ENCODE results near the gene EIF4H.

EIF4H gene

DNA sequence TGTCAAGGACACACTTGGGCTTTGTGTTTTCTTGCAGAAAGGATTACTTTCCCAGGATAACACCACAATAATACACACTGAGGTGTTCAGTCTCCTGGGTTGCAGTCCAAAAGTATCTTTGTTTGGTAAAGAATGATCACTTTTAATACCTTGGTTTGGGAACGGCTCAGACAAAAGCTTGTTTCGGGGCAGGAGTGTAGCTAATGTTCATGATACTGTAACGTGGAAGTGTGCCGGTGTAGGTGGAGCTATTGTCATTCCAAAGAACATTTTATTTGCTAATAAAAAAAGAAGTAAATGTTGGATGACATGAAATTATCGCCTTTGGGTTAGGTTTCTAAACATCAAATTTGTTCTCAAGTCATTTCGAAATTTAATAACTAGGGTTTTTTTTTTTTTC lies 1.2 kb downstream of the EIF4H start:
- TF ChIP-seq, protein P1, sequence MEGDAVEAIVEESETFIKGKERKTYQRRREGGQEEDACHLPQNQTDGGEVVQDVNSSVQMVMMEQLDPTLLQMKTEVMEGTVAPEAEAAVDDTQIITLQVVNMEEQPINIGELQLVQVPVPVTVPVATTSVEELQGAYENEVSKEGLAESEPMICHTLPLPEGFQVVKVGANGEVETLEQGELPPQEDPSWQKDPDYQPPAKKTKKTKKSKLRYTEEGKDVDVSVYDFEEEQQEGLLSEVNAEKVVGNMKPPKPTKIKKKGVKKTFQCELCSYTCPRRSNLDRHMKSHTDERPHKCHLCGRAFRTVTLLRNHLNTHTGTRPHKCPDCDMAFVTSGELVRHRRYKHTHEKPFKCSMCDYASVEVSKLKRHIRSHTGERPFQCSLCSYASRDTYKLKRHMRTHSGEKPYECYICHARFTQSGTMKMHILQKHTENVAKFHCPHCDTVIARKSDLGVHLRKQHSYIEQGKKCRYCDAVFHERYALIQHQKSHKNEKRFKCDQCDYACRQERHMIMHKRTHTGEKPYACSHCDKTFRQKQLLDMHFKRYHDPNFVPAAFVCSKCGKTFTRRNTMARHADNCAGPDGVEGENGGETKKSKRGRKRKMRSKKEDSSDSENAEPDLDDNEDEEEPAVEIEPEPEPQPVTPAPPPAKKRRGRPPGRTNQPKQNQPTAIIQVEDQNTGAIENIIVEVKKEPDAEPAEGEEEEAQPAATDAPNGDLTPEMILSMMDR (IDR thresholded peaks at IDR 0.05), result no peak
- Histone ChIP-seq H3K27me3 (no peaks in the 10 kb centered on the region), H3K27ac (peak overlapping the region; percentile 88), H3K4me1 (ENCODE audit: control insufficient read depth in 1 of 2, insufficient read depth in 1 of 2, low read depth in 1 of 2, low read length in 1 of 2) (peaks cover 34 to 39% of the 10 kb centered on the region in 2 experiments), H3K4me3 (ENCODE audit: low read depth in 1 of 2, low read length in 1 of 2) (peak overlapping the region; percentile 87 to 94), H3K36me3 (peaks cover 12% of the 10 kb centered on the region), H3K9me3 (no peaks in the 10 kb centered on the region)

DNA sequence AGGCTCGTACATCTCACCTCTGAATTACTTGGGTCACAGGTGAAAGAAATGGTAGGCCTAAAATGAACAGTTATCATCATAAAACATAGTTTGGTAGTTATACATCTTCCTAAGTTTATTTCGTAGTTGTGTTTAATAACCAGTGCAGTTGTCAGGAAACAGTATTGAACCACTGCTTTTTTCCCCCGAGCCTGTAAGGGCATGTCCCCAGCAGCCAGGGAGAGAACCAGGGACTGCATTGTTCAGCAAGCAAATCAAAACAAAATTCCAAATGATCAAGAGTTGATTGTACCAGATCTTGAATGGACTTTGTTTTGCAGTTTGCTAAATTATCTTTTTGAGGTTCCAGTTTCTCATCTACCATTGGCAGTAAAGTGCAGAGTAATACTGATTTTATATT lies 2.4 kb downstream of the EIF4H start:
- Histone ChIP-seq H3K4me1 (ENCODE audit: control insufficient read depth in 1 of 2, insufficient read depth in 1 of 2, low read depth in 1 of 2, low read length in 1 of 2) (peaks cover 34 to 39% of the 10 kb centered on the region in 2 experiments), H3K36me3 (peaks cover 16% of the 10 kb centered on the region), H3K9me3 (no peaks in the 10 kb centered on the region), H3K27ac (no peak overlapping the region), H3K4me3 (ENCODE audit: low read depth in 1 of 2, low read length in 1 of 2) (no peak overlapping the region), H3K27me3 (no peaks in the 10 kb centered on the region)
- TF ChIP-seq, protein P1 (IDR thresholded peaks at IDR 0.05), result no peak

DNA sequence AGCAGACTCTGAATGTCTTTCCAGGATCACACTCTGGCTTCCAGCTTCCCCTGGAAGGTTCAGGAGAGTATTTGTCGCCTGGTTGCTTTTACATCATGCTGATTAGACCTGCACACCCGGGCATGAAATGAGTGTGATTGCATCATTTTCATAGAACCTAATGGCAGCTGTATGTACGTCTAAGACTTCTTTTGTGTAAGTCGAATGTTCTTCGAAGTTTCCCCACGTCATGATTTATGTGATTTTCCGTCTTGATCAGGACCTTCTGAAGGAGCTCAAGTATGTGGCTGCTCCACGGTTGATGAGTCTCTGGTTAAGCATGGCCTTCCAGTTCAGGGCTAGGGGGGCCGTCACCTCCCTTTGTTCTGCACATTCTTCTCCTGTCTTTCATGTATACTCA lies 4.5 kb downstream of the EIF4H start:
- Histone ChIP-seq H3K27me3 (no peaks in the 10 kb centered on the region), H3K9me3 (no peaks in the 10 kb centered on the region), H3K27ac (no peak overlapping the region), H3K36me3 (peaks cover 27% of the 10 kb centered on the region), H3K4me1 (ENCODE audit: control insufficient read depth in 1 of 2, insufficient read depth in 1 of 2, low read depth in 1 of 2, low read length in 1 of 2) (peaks cover 28 to 31% of the 10 kb centered on the region in 2 experiments), H3K4me3 (ENCODE audit: low read depth in 1 of 2, low read length in 1 of 2) (no peak overlapping the region)
- TF ChIP-seq, protein P1 (IDR thresholded peaks at IDR 0.05), result no peak

DNA sequence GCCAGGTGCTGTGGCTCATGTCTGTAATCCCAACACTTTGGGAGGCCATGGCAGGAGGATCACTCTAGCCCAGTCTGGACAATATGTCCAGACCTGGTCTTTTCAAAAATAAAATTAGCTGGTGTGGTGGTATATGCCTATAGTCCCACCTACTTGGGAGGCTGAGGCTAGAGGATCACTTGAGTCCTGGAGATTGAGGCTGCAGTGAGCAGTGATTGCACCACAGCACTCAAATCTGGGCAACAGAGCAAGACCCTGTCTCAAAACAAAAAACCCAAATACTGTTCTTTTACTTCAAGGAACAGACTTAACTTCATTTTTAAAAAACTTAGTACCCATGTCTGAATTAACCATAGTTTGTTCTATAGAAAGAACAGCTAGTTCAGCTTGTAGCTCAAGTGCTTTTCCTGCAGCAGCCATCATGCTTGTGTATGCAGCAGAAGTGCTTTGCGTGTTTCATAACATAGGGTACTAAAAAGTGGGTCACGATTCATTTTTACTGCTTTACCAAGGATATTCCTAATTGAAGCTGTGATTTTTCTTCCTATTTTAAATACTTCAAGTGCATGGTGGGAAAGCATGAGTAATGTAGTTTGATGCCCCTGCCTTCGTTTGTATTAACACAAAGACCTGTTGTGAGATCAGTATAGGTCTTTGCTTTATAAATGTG lies 5.9 kb downstream of the EIF4H start:
- no peaks in the 10 kb centered on the region for H3K9me3 ChIP-seq
- no peaks in the 10 kb centered on the region for H3K27me3 ChIP-seq
- H3K36me3 ChIP-seq, result peaks cover 32% of the 10 kb centered on the region
- H3K4me1 ChIP-seq (ENCODE audit: control insufficient read depth in 1 of 2, insufficient read depth in 1 of 2, low read depth in 1 of 2, low read length in 1 of 2), result peaks cover 21 to 24% of the 10 kb centered on the region in 2 experiments
- no peak overlapping the region for H3K27ac ChIP-seq
- TF ChIP-seq, protein P1 (IDR thresholded peaks at IDR 0.05), result no peak
- no peak overlapping the region for H3K4me3 ChIP-seq (ENCODE audit: low read depth in 1 of 2, low read length in 1 of 2)

DNA sequence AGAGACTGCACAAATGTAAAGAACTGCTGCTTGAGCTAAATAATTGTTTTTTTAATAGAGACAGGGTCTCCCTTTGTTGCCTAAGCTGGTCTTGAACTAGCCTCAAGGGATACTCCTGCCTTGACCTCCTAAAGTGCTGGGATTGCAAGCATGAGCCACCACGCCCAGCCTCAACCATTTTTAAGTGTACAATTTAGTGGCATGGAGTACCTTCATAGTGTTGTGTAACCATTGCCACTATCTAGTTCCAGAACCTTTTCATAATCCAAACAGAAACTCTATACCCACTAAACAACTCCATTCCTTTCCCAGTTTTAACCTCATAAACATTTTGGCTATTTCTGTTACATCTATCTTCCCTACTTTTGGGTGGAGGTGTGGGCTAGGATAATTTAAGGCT lies 6.7 kb downstream of the EIF4H start:
- Histone ChIP-seq H3K36me3 (peaks cover 34% of the 10 kb centered on the region), H3K9me3 (no peaks in the 10 kb centered on the region), H3K27me3 (no peaks in the 10 kb centered on the region), H3K4me1 (ENCODE audit: control insufficient read depth in 1 of 2, insufficient read depth in 1 of 2, low read depth in 1 of 2, low read length in 1 of 2) (peaks cover 18 to 21% of the 10 kb centered on the region in 2 experiments), H3K4me3 (ENCODE audit: low read depth in 1 of 2, low read length in 1 of 2) (no peak overlapping the region), H3K27ac (peak overlapping the region; percentile 35)
- TF ChIP-seq, protein P1 (IDR thresholded peaks at IDR 0.05), result no peak

Data from neutrophil (primary cell).